Type B pancreatic cell (in vitro differentiated cells): ENCODE results near the gene GPSM1. TPM values are rescaled to one million over a fixed set of nuclear protein-coding genes. Genes with fewer than 3 reads are reported as not detected.
"Not testable (repeated sequence)": the region's sequence is repeated elsewhere in the genome, so short reads cannot be mapped to it uniquely, and the experiment has no call there.

ENCODE experiments used
- DNase-seq: peaks from one replicate; pipeline ENCODE4 v3.0.0; 2021; ENCODE audit warnings: mixed read lengths; ENCODE audit not compliant: unreplicated experiment; ENCODE audit errors: extremely low spot score
- H3K27ac Mint-ChIP-seq: 2 replicates; pipeline ENCODE4 v1.8.0; 2021; ENCODE audit warnings: mild to moderate bottlenecking, mixed read lengths
- H3K27me3 Mint-ChIP-seq: 2 replicates; pipeline ENCODE4 v1.8.0; 2021; ENCODE audit warnings: mixed read lengths
- H3K36me3 Mint-ChIP-seq: 2 replicates; pipeline ENCODE4 v1.8.0; 2021; ENCODE audit warnings: mixed read lengths
- H3K4me1 Mint-ChIP-seq: one replicate; pipeline ENCODE4 v1.8.0; 2021; ENCODE audit warnings: mixed read lengths; ENCODE audit not compliant: unreplicated experiment
- H3K4me3 Mint-ChIP-seq: 2 replicates; pipeline ENCODE4 v1.8.0; 2021; ENCODE audit warnings: mild to moderate bottlenecking, mixed read lengths
- H3K9me3 Mint-ChIP-seq: 2 replicates; pipeline ENCODE4 v1.8.0; 2021; ENCODE audit warnings: mixed read lengths
- total RNA-seq: library from RNA; stranded (reverse); gene quantifications from 2 replicates; pipeline ENCODE4 v1.2.1, GENCODE V29; 2021; ENCODE audit warnings: low replicate concordance
- TF ChIP-seq, protein P1 (sequence below): fragments of 200-600 bp; sonication (generic); conservative IDR thresholded peaks from 2 replicates; pipeline ENCODE4 v1.5.0; 2021; ENCODE audit warnings: antibody characterized with exemption, mild to moderate bottlenecking

The GPSM1 gene
- total RNA-seq, 1 donor from 2014 or later = 56.2 TPM

DNA sequence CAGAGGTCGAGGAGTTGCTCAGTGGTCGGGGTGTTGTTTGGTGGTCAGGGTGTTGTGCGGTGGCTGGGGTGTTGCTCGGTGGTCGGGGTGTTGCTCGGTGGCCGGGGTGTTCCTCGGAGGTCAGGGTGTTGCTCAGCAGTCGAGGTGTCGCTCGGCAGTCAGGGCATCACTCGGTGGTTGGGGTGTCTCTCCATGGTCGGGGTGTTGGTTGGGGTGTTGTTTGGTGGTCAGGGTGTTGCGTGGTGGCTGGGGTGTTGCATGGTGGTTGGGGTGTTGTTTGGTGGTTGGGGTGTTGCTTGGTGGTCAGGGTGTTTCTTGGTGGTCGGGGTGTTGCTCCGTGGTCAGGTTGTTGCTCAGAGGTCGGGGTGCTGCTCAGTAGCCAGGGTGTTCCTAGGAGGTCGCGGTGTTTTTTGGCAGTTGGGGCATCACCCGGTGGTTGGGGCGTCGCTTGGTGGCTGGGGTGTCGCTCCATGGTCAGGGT, 11.0 kb upstream of the GPSM1 start:
- TF ChIP-seq, protein P1, sequence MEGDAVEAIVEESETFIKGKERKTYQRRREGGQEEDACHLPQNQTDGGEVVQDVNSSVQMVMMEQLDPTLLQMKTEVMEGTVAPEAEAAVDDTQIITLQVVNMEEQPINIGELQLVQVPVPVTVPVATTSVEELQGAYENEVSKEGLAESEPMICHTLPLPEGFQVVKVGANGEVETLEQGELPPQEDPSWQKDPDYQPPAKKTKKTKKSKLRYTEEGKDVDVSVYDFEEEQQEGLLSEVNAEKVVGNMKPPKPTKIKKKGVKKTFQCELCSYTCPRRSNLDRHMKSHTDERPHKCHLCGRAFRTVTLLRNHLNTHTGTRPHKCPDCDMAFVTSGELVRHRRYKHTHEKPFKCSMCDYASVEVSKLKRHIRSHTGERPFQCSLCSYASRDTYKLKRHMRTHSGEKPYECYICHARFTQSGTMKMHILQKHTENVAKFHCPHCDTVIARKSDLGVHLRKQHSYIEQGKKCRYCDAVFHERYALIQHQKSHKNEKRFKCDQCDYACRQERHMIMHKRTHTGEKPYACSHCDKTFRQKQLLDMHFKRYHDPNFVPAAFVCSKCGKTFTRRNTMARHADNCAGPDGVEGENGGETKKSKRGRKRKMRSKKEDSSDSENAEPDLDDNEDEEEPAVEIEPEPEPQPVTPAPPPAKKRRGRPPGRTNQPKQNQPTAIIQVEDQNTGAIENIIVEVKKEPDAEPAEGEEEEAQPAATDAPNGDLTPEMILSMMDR = no peak
- no peaks in the 10 kb centered on the region for H3K36me3 Mint-ChIP-seq
- H3K27me3 Mint-ChIP-seq = no peaks in the 10 kb centered on the region
- DNase-seq = no peak
- peaks cover 9% of the 10 kb centered on the region for H3K4me1 Mint-ChIP-seq
- H3K27ac Mint-ChIP-seq = no peak overlapping the region
- no peak overlapping the region for H3K4me3 Mint-ChIP-seq
- peaks cover 15% of the 10 kb centered on the region for H3K9me3 Mint-ChIP-seq

DNA sequence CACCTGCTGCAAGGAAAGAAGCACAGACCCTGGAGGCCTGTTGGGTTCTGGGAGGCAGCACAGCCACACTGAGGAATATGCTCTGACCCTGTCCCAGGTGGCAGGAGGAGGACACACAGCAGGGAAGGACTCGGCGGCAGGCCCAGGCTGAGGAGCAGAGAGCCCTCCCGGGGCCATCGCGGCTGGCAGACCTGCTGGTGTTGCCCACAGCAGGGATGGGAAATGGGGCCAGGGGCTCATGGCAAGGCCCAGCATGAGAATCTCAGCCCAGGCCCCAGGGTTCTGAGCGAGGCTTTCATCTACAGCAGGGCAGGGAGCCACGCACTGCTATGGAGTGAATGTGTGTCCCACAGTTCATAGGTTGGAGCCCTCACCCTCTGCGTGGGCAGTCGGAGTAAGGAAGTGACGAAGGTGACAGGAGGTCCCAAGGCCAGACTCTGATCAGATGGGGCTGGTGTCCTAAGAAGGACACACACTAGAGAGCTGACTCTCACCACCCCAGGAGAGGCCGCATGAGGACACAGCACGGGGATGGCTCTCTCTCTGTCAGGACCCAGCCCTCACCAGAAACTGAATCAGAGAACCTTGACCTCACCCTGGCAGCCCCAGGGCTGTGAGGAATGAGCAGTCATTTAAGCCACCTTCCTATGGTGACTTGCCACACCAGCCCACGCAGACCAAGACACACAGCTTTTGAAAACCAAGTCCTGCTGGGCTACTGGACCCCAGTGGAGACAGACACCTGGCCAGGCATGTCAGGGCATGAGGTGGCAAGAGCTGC, 10.3 kb upstream of the GPSM1 start:
- Mint-ChIP-seq H3K9me3 (peaks cover 15% of the 10 kb centered on the region), H3K27ac (no peak overlapping the region), H3K36me3 (no peaks in the 10 kb centered on the region), H3K4me3 (no peak overlapping the region), H3K4me1 (peaks cover 11% of the 10 kb centered on the region), H3K27me3 (no peaks in the 10 kb centered on the region)
- DNase-seq = no peak
- TF ChIP-seq, protein P1 = no peak

DNA sequence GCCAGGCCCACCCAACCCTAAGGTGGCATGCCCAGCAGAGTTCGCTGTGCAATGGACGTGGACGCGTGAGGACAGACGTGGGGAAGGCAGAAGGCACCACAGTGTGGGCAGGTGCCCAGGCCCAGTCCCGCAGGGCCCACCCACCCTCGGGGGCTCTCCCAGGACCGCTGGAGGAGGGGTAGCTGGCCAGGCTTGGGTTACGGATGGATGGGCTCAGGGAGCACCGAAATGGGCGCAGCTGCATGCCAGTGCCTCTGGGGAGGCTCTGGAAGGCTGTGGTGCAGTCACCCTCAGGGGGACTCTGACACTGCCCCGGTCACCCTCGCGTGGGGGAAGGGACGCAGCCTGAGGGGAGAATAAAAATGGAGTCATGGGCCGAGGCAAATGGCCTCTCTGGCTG, 9.6 kb upstream of the GPSM1 start:
- Mint-ChIP-seq H3K9me3 (peaks cover 15% of the 10 kb centered on the region), H3K36me3 (no peaks in the 10 kb centered on the region), H3K4me3 (no peak overlapping the region), H3K27ac (no peak overlapping the region), H3K27me3 (no peaks in the 10 kb centered on the region), H3K4me1 (peaks cover 17% of the 10 kb centered on the region)
- no peak for DNase-seq
- TF ChIP-seq, protein P1 = no peak

DNA sequence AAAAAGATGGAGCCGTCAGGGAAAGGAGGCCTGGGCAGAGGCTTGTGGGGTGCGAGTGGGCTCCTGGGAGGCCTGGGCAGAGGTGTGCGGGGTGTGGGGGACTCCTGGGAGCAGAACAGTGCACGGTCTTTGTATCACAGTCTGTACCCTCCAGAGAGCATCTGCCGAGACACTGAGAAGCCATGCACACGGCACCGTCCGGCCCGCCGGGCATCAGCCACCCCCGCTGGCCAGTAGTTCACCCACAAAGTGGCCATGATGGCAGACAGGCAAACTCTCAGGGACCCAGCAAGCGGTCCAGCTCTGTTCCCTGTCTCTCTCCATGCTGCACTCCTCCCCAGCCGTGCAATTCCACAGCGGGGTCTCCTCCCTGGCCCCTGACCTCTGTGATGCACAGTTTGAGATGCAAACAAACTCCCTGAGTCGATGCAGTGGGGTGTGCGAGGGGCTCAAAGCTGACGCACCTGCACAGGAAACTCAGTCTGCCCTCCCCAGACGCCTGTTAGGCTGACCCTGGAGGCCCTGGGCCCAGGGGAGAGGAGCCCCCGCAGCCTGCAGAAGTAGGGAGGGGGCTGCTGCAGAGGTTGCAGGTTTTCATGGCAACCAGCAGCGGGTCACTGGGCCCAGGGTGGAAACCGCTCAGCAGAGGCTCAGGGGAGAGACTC, 9.1 kb upstream of the GPSM1 start:
- H3K9me3 Mint-ChIP-seq = peaks cover 15% of the 10 kb centered on the region
- TF ChIP-seq, protein P1 = no peak
- H3K27ac Mint-ChIP-seq = no peak overlapping the region
- H3K36me3 Mint-ChIP-seq = no peaks in the 10 kb centered on the region
- no peaks in the 10 kb centered on the region for H3K27me3 Mint-ChIP-seq
- no peak for DNase-seq
- no peak overlapping the region for H3K4me3 Mint-ChIP-seq
- H3K4me1 Mint-ChIP-seq = peaks cover 19% of the 10 kb centered on the region

DNA sequence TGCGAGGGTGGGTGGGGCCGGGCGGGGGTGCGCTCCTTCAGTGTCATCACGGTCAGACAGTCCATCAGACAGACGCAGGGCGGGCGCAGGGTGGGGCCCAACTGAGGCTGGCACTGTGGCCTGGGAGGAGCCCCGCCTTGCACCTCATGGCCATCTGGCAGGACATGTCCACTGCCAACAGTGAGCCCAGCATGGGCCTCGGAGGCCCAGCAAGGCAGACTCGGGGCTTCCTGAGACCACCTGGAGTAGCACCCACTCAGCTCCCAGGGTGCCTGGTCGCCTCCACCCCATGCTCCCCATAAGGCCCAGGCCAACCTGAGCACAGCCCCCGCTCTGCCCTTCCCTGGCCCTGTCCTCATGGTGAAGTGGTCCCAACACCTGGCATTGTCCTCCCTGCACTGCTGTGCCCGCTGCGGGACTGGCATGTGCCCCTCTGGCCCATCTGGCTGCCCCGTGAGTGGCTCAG, 8.5 kb upstream of the GPSM1 start:
- Mint-ChIP-seq H3K27me3 (no peaks in the 10 kb centered on the region), H3K4me3 (no peak overlapping the region), H3K9me3 (peaks cover 15% of the 10 kb centered on the region), H3K27ac (no peak overlapping the region), H3K36me3 (no peaks in the 10 kb centered on the region), H3K4me1 (peaks cover 25% of the 10 kb centered on the region)
- no peak for DNase-seq
- TF ChIP-seq, protein P1 = no peak

DNA sequence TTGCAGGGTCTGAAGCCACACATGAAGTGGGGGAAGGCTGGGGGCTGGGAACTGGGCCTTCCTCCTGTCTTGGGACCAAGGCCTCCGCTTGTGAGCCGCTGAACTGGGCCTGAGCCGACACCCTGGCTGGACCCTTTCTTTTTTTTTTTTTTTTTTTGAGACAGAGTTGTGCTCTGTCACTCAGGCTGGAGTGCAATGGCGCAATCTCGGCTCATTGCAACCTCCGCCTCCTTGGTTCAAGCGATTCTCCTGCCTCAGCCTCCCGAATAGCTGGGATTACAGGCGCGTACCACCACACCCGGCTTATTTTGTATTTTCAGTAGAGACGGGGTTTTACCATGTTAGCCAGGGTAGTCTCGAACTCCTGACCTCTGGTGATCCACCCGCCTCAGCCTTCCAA, 8.1 kb upstream of the GPSM1 start:
- not testable (repeated sequence) for H3K27ac Mint-ChIP-seq, H3K27me3 Mint-ChIP-seq, DNase-seq, H3K4me3 Mint-ChIP-seq, H3K36me3 Mint-ChIP-seq
- H3K9me3 Mint-ChIP-seq = peaks cover 15% of the 10 kb centered on the region
- peaks cover 26% of the 10 kb centered on the region for H3K4me1 Mint-ChIP-seq

DNA sequence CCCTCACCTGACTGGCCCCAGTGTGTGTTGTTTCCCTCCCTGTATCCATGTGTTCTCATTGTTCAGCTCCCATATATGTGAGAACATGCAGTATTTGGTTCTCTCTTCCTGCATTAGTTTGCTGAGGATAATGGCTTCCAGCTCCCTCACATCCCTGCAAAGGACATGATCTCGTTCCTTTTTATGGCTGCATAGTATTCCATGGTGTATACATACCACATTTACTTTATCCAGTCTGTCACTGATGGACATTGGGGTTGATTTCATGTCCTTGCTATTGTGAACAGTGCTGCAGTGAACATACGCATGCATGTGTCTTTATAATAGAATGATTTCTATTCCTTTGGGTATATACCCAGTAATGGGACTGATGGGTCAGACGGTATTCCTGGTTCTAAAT, 7.4 kb upstream of the GPSM1 start:
- H3K9me3 Mint-ChIP-seq = not testable (repeated sequence)

DNA sequence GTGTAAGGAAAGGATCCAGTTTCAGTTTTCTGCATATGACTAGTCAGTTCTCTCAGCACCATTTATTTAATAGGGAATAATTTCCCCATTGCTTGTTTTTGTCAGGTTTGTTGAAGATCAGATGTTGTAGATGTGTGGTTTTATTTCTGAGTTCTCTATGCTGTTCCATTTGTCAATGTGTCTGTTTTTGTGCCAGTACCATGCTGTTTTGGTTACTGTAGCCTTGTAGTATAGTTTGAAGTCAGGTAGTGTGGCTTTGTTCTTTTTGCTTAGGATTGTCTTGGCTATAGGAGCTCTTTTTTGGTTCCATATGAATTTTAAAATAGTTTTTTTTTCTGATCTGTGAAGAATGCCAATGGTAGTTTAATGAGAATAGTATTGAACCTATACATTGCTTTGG, 6.4 kb upstream of the GPSM1 start:
- H3K27me3 Mint-ChIP-seq, H3K4me3 Mint-ChIP-seq, H3K27ac Mint-ChIP-seq, DNase-seq, H3K9me3 Mint-ChIP-seq, H3K36me3 Mint-ChIP-seq: not testable (repeated sequence)
- peaks cover 31% of the 10 kb centered on the region for H3K4me1 Mint-ChIP-seq

More for the DNA sequence above, 7.4 kb upstream of the GPSM1 start:
- not testable (repeated sequence) for H3K36me3 Mint-ChIP-seq, H3K27me3 Mint-ChIP-seq, H3K4me3 Mint-ChIP-seq, DNase-seq, H3K27ac Mint-ChIP-seq
- peaks cover 26% of the 10 kb centered on the region for H3K4me1 Mint-ChIP-seq
